GM12878 (cell line): ENCODE data around the gene ARHGDIG. TPM values are rescaled to one million over a fixed set of nuclear protein-coding genes. Genes with fewer than 3 reads are reported as not detected.

Experiments used
- ATAC-seq: fragments of 200-7000 bp; cut with Tn5 transposase; 3 replicates; pipeline ENCODE4 v1.9.1; 2020; ENCODE audit warnings: mild to moderate bottlenecking, moderate library complexity
- BruUV-seq: library from RNA; stranded (reverse); fragments of 400-500 nt; replicated peaks from 2 replicates; lab custom pipeline; 2021; lab: Mats Ljungman, UMichigan
- CTCF ChIA-PET: fragments of 300-600 bp; sonication (Branson Sonifier 250); formaldehyde crosslinking; extraction: SDS; loops from one replicate; lab custom pipeline; 2021; ENCODE audit warnings: inconsistent platforms; lab: Yijun Ruan, JAX
- POLR2A ChIA-PET: fragments of 350-600 bp; formaldehyde crosslinking; extraction: SDS; loops from one replicate; lab custom pipeline; 2021; ENCODE audit warnings: inconsistent platforms; lab: Charles Lee
- RAD21 ChIA-PET: fragments of 300-600 bp; sonication (Branson Sonifier 250); formaldehyde crosslinking; loops from one replicate; lab custom pipeline; 2023; ENCODE audit warnings: antibody characterized with exemption; ENCODE audit not compliant: unreplicated experiment; lab: Charles Lee
- SMC1A ChIA-PET: fragments of 300-600 bp; sonication (Branson Sonifier 250); formaldehyde crosslinking; loops from one replicate; lab custom pipeline; 2023; ENCODE audit not compliant: unreplicated experiment, uncharacterized antibody; lab: Charles Lee
- DNase-seq: peaks from one replicate; pipeline ENCODE4 v3.0.0-alpha.2; 2011; ENCODE audit warnings: low read depth, low spot score
- FAIRE-seq: peaks from 3 replicates; lab custom pipeline; 2011; peaks lifted over from hg19 to GRCh38; lab: Jason Lieb, UNC
- H2AFZ ChIP-seq: 2 replicates; pipeline ENCODE4 v1.6.0; 2011; ENCODE audit warnings: low read depth, low read length, control low read depth; ENCODE audit not compliant: control insufficient read depth
- H3K27ac ChIP-seq: 2 replicates; pipeline ENCODE4 v1.5.1; 2011; ENCODE audit warnings: control low read depth; ENCODE audit not compliant: control insufficient read depth, insufficient read depth
- H3K27me3 ChIP-seq, 2 experiments: replicated peaks in 1 of 2; 2 replicates each; pipeline versions ENCODE4 v1.6.0 to v1.6.1; 2011; ENCODE audit warnings: low read length in 1 of 2; ENCODE audit not compliant: control insufficient read depth in 2 of 2, insufficient read depth in 2 of 2
- H3K36me3 ChIP-seq, 2 experiments: 2 replicates each; pipeline ENCODE4 v1.5.1; 2011; ENCODE audit warnings: low read length in 1 of 2; ENCODE audit not compliant: control insufficient read depth in 2 of 2, insufficient read depth in 2 of 2
- H3K4me1 ChIP-seq: 2 replicates; pipeline ENCODE4 v1.6.1; 2011; ENCODE audit warnings: mild to moderate bottlenecking, low read length, moderate library complexity, mixed read lengths; ENCODE audit not compliant: control insufficient read depth, insufficient read depth
- H3K4me2 ChIP-seq: 2 replicates; pipeline ENCODE4 v1.6.0; 2011; ENCODE audit warnings: control low read depth; ENCODE audit not compliant: control insufficient read depth, insufficient read depth
- H3K4me3 ChIP-seq: fragments of 200-600 bp; sonication (generic); 2 replicates; pipeline ENCODE4 v1.5.1; 2016
- H3K79me2 ChIP-seq: 2 replicates; pipeline ENCODE4 v1.6.0; 2011; ENCODE audit warnings: low read length; ENCODE audit not compliant: control insufficient read depth, insufficient read depth
- H3K9ac ChIP-seq: 2 replicates; pipeline ENCODE4 v1.8.0; 2011; ENCODE audit warnings: low read length, control low read depth, mixed read lengths; ENCODE audit not compliant: control insufficient read depth, insufficient read depth
- H3K9me3 ChIP-seq: replicated peaks from 3 replicates; pipeline ENCODE4 v1.5.1; 2011; ENCODE audit warnings: mild to moderate bottlenecking, low read length; ENCODE audit not compliant: control insufficient read depth, insufficient read depth
- H4K20me1 ChIP-seq: 2 replicates; pipeline ENCODE4 v1.6.0; 2011; ENCODE audit not compliant: control insufficient read depth, insufficient read depth
- BCL11A ChIP-seq: IDR thresholded peaks from 2 replicates; pipeline ENCODE4 v1.6.1; 2011; ENCODE audit warnings: low read depth, low read length
- BRCA1 ChIP-seq: IDR thresholded peaks from 2 replicates; pipeline ENCODE4 v1.6.1; 2011; ENCODE audit warnings: low read depth, low read length, improper control_type of control experiment
- CEBPB ChIP-seq, 2 experiments: fragments of 150-350 bp in 1 of 2; IDR thresholded peaks; 2 replicates each; pipeline ENCODE4 v1.6.1; 2012 to 2014; ENCODE audit warnings: low read depth in 2 of 2, low read length in 2 of 2, borderline replicate concordance in 1 of 2, inconsistent platforms in 1 of 2
- E2F4 ChIP-seq: IDR thresholded peaks from 2 replicates; pipeline ENCODE4 v1.6.1; 2012; ENCODE audit warnings: low read depth, low read length, improper control_type of control experiment
- FOS ChIP-seq: IDR thresholded peaks from 3 replicates; pipeline ENCODE4 v1.6.1; 2011; ENCODE audit warnings: borderline replicate concordance; ENCODE audit not compliant: insufficient read length; ENCODE audit errors: extremely low read depth
- GABPA ChIP-seq: IDR thresholded peaks from 2 replicates; pipeline ENCODE4 v1.6.1; 2014; ENCODE audit warnings: antibody characterized with exemption, low read depth, mild to moderate bottlenecking, inconsistent platforms
- HCFC1 ChIP-seq: fragments of 150-350 bp; IDR thresholded peaks from 2 replicates; pipeline ENCODE4 v1.6.1; 2014; ENCODE audit warnings: low read length
- NFIC ChIP-seq: IDR thresholded peaks from 2 replicates; pipeline ENCODE4 v1.6.1; 2012; ENCODE audit warnings: low read depth, mild to moderate bottlenecking, inconsistent platforms, low read length, moderate library complexity
- NR2C2 ChIP-seq: IDR thresholded peaks from 2 replicates; pipeline ENCODE4 v1.6.1; 2011; ENCODE audit warnings: borderline replicate concordance, low read depth; ENCODE audit not compliant: control insufficient read depth, insufficient read length
- POLR2AphosphoS5 ChIP-seq: IDR thresholded peaks from 2 replicates; pipeline ENCODE4 v1.6.1; 2011; ENCODE audit warnings: mild to moderate bottlenecking, low read length, inconsistent platforms
- RBBP5 ChIP-seq: fragments of 200-600 bp; sonication (generic); conservative IDR thresholded peaks from 2 replicates; pipeline ENCODE4 v1.6.1; 2016
- RELA ChIP-seq: fragments of 450-650 bp; IDR thresholded peaks from 2 replicates; pipeline ENCODE4 v1.8.0; 2014; ENCODE audit warnings: borderline replicate concordance; ENCODE audit not compliant: partially characterized antibody
- SMAD1 ChIP-seq: fragments of 450-650 bp; IDR thresholded peaks from 2 replicates; pipeline ENCODE4 v1.6.1; 2018; ENCODE audit warnings: mild to moderate bottlenecking, low read depth; ENCODE audit not compliant: partially characterized antibody
- SMC3 ChIP-seq: IDR thresholded peaks from 2 replicates; pipeline ENCODE4 v1.6.1; 2011; ENCODE audit warnings: low read length, improper control_type of control experiment, borderline replicate concordance
- SP1 ChIP-seq: IDR thresholded peaks from one replicate; pipeline ENCODE4 v1.6.1; 2011; ENCODE audit warnings: low read depth, low read length
- TCF12 ChIP-seq: IDR thresholded peaks from 2 replicates; pipeline ENCODE4 v1.6.1; 2011; ENCODE audit warnings: low read depth, mild to moderate bottlenecking, low read length
- YBX1 ChIP-seq: fragments of 450-650 bp; IDR thresholded peaks from 2 replicates; pipeline ENCODE4 v1.6.1; 2016; ENCODE audit warnings: antibody characterized with exemption
- WGBS: methylation state at CpG from one replicate; pipeline ENCODE4 v1.1.6; 2016; ENCODE audit warnings: low lambda C conversion rate; ENCODE audit not compliant: insufficient replicate concordance, insufficient coverage; ENCODE audit errors: missing lambda C conversion rate; 5-methylcytosine and 5-hydroxymethylcytosine counted together
- in situ Hi-C: fragments of 300-500 bp; cut with MboI; formaldehyde crosslinking; loops from 9 replicates; pipeline ENCODE4 v1.14.3; 2018; ENCODE audit warnings: mixed read lengths
- intact Hi-C: fragments of 100-400 bp; cut with micrococcal nuclease; formaldehyde crosslinking; loops from one replicate; pipeline ENCODE4 v1.14.2; 2022; ENCODE audit not compliant: unreplicated experiment
- polyA plus RNA-seq, 11 experiments: library from polyadenylated mRNA; depleted of rRNA in 4 of 11; unstranded in 6 of 11; stranded (reverse) in 5 of 11; fragments of >200 nt; fragmentation: Nextera tagmentation in 4 of 11; fragmentation: Illumina TruSeq in 1 of 11; extraction: Ambion mirVana in 4 of 11; extraction: Trizol in 1 of 11; gene quantifications; 1 replicate in 1 of 11; 2 replicates in 10 of 11; pipeline versions ENCODE4 v1.2.1 to v1.2.3, GENCODE V29; 2011 to 2016; ENCODE audit warnings: inconsistent platforms in 2 of 11, missing spikeins in 2 of 11, low read depth in 1 of 11
- total RNA-seq, 4 experiments: library from RNA; depleted of rRNA in 3 of 4; stranded (reverse); fragments of >200 nt in 3 of 4; fragmentation: Illumina TruSeq in 1 of 4; extraction: Trizol in 1 of 4; gene quantifications; 2 replicates each; pipeline versions ENCODE4 v1.2.1 to v1.2.3, GENCODE V29; 2013 to 2021
- TF ChIP-seq, protein P1 (sequence below): fragments of 450-650 bp; conservative IDR thresholded peaks from 2 replicates; pipeline ENCODE4 v1.6.1; 2017; ENCODE audit warnings: mild to moderate bottlenecking, moderate library complexity

The ARHGDIG gene
- total and polyA plus RNA-seq, 10 of the 15 experiments (the other 5 are each of a cell fraction or from before 2014, with no cell fraction given): not detected

GRCh38 chr16:279531-279930 lies 860 bp upstream of the ARHGDIG start:
- DNase-seq (no peak), FAIRE-seq (no peak), ATAC-seq (no peak)
- Histone ChIP-seq H3K4me1 (no peaks in the 10 kb centered on the region), H3K27ac (no peak overlapping the region), H2AFZ (no peak overlapping the region), H3K36me3 (no peaks in the 10 kb centered on the region), H3K4me3 (no peak overlapping the region), H3K79me2 (no peaks in the 10 kb centered on the region), H3K27me3 (peaks cover 0 to 3% of the 10 kb centered on the region in 2 experiments; a peak in 2 of 4 replicates), H4K20me1 (no peaks in the 10 kb centered on the region), H3K4me2 (no peak overlapping the region), H3K9me3 (no peaks in the 10 kb centered on the region), H3K9ac (no peak overlapping the region)
- WGBS: 48% methylated on average over 3 of the region's 7 CpGs
- in situ Hi-C loops (no loop called here), intact Hi-C loops (no loop called here)
- ChIA-PET POLR2A (interaction anchor here (0.6 kb wide), 1 partner anchor 183 kb away, joined by 4 read pairs; no protein-coding TSS in a partner anchor), RAD21 (interaction anchor here (0.8 to 1.3 kb wide), 3 partner anchors 40 to 72 kb away, joined by 3 read pairs; no protein-coding TSS in a partner anchor), CTCF (no interaction called here), SMC1A (no interaction called here)
- TF ChIP-seq RBBP5: no peak
- TF ChIP-seq NR2C2: no peak
- TF ChIP-seq SMC3: no peak
- TF ChIP-seq SP1: no peak
- TF ChIP-seq NFIC: no peak
- no peak for TF ChIP-seq FOS
- no peak for TF ChIP-seq HCFC1
- TF ChIP-seq CEBPB (IDR thresholded peaks at IDR 0.05; ENCODE audit: borderline replicate concordance in 1 of 2, low read depth in 2 of 2, low read length in 2 of 2): no peak
- TF ChIP-seq, protein P1, sequence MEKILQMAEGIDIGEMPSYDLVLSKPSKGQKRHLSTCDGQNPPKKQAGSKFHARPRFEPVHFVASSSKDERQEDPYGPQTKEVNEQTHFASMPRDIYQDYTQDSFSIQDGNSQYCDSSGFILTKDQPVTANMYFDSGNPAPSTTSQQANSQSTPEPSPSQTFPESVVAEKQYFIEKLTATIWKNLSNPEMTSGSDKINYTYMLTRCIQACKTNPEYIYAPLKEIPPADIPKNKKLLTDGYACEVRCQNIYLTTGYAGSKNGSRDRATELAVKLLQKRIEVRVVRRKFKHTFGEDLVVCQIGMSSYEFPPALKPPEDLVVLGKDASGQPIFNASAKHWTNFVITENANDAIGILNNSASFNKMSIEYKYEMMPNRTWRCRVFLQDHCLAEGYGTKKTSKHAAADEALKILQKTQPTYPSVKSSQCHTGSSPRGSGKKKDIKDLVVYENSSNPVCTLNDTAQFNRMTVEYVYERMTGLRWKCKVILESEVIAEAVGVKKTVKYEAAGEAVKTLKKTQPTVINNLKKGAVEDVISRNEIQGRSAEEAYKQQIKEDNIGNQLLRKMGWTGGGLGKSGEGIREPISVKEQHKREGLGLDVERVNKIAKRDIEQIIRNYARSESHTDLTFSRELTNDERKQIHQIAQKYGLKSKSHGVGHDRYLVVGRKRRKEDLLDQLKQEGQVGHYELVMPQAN: no peak
- TF ChIP-seq TCF12: no peak
- TF ChIP-seq E2F4: no peak
- no peak for TF ChIP-seq BRCA1
- no peak for TF ChIP-seq POLR2AphosphoS5
- no peak for TF ChIP-seq YBX1
- no peak for TF ChIP-seq BCL11A
- no peak for TF ChIP-seq GABPA
- TF ChIP-seq RELA: no peak
- TF ChIP-seq SMAD1: no peak
- no TSS peak for BruUV-seq
